HG03280 (cell line): ENCODE results near the gene NBL1.

ENCODE experiments used
- ATAC-seq: cut with Tn5 transposase; IDR thresholded peaks from one replicate; pipeline ENCODE4 v1.9.1; 2021; ENCODE audit warnings: mild to moderate bottlenecking, moderate library complexity; ENCODE audit not compliant: unreplicated experiment

NBL1 gene, protein sequence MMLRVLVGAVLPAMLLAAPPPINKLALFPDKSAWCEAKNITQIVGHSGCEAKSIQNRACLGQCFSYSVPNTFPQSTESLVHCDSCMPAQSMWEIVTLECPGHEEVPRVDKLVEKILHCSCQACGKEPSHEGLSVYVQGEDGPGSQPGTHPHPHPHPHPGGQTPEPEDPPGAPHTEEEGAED

GRCh38 chr1:19643602-19644394 is at the start of gene NBL1:
TSS of gene NBL1 (plus strand) at chr1:19644311. CDS start at chr1:19655031, 10,720 bp downstream.
- peak; percentile 49 for ATAC-seq

DNA sequence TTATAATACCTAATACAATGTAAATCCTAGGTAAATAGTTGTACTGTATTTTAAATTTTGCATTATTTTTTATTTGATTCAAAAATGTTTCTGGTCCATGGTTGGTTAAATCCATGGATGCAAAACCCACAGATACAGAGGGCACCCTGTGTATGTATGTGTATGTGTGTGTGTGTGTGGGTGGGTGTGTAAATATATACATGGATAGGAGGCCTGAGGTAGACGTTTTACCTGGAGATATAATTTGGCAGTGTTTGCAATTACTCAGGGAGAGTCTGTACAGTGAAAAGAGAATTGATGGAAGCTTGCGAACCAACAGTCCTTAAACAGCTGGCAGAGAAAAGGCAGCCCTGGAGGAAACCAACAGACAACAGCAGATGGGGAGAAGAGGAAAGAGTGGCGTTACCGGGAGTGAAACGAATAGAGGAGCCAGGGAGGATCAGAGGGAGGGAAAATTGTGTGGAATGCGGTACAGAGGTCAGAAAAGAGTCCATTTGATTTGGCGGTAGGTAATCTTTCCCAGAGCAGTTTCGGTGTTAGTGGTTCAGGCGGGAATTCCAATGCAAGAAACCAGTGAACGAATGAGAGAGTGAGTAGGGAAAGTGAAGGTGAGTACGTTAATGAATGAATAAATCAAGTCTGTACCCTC is 47.9 kb upstream of the NBL1 start:
- ATAC-seq, result no peak

DNA sequence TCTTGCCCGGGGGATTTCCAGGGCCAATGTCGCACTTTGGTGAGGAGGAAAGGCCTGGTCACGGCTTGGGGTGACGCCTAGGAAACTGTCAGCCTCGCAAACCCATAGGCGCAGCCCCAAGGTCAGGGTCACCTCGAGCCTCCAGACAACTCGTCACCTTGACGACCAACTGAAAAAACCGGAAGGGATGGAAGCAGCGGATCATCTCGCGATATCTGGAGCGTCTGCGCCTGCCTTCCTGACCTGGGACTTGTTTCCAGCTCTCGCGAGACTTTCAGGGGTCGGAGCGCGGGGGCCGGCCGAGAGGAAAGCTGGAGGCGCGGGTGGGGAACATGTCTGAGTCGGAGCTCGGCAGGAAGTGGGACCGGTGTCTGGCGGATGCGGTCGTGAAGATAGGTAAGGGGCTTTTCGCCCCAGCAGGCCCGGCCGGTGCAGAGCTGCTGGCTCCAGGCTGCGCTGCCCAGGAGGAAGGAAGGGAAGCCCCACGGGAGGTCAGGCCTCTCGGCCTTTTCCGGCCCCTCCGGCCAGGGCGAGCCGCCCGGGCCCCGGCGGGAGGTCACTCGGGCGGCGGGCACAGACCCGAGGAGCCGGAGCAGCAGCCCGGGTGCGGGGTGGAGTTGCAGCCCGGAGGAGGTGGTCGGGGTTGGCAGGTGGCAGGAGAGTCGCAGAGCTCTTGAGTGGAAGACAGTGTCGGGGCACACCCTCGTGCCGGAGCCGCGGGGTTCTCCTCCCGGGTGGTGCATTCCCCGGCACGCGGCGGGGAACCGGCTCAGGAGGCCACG is 47.2 kb upstream of the NBL1 start:
- ATAC-seq, result peak; percentile 90

DNA sequence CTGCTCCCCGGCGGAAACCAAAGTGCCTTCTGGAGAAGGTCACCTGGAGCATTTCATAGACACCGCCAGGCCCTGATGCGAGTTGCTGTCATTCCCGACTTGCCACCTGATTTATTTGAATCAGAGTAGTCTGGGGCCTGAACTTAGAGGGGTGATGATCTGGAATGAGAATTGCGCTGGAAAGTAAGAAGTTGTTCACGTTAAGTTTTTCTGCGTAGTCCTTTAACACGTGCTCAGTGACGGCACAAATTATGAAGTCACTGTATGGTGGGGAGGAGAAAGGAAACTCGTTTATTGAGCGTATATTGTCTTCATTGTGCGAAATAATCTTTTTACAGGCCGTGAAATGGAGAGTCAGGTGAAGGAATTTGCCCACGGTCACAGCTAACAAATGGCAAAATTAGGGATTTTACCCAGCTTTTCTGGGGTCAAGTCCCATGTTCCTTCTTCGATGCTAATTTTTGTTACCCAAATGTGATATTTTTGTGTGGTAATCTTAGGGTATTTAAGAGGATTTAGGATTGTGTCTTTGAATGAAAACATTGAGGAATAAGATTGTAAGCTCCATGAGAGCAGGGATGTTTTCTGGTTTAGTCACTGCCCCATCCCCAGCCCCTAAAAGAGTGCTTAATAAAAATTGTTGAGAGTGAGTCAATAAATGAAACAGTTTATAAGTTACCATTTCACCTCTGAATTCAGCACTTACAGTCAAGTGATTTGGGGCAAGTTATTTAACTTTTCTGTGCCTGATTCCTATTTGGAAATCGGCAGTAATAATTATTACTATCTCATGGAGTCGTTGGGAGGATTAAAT is 46.4 kb upstream of the NBL1 start:
- no peak for ATAC-seq

DNA sequence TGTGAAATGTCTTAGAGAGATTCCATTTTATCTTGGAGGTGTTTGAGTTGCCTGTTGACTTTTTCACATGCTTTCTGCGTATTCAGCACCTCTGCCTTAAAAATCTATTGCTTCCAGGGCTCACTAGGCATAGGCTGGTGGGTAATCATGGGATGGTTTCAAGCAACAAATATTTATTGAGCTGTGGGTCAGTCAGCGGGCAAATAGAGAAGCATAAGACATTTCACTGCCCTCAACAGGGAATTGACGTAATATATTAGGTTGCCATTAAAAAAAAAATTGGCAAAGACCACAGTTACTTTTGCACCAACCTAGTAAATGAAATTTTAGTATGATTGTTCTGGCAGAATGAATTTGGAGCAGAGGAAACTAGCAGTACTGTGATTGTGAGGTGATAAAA is 44.3 kb upstream of the NBL1 start:
- ATAC-seq, result no peak

GRCh38 chr1:19602486-19602885 is 41.6 kb upstream of the NBL1 start:
- no peak for ATAC-seq

DNA sequence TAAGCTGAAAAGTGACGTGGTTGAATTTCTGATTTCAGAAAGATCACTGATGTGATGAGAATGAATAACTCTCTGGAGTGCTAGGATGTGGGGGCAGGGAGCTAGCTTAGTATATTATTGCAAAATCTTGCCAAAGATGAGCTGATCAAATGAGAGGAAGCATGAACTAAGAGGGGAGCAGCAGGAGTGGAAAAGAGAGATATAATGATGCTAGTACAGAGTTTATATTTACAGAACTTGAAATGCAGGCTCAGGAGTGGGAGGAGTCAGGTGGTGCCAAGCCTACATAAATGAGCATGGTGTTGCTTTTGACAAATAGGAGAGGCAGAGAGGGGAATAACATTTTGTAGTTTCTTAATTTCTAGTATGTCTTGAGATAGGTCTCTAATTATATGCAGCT is 38.1 kb upstream of the NBL1 start:
- no peak for ATAC-seq

DNA sequence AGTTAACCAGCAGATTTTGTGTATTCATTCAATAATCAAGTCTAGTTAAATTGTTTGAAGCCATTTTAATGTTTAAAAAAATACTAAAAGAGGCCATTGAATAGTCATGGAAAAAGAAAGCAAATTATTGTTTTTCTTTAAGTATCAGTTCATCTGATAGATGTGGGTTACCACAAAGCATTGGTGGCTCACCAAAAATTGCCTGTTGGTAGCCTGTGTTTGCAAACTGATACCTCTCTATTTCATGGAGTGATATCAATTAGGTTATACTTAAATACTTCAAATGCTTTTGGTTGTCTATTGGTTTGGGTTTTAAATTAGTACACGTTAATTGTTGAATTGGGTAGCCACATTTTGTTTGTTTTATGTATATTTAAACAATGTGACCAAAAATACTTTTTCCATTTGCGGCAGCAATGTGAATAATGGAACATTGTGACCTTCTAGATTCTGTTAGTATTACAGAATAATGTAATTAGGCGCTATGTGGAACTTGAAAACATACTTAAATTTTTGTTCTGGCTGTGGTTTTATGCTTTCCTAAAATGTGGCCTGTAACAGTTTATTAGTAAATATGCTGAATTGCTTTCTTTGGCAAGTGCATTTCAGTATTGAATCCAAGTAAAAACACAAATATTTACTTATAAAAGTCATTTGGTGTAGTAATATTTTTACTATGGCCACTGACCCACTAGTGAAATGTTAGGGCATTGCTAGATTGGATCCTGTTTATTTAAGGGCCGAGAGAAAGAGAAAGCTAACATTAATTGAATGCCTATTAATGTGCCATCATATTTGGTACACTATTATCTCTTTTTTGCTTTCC is 37.1 kb upstream of the NBL1 start:
- ATAC-seq, result no peak

DNA sequence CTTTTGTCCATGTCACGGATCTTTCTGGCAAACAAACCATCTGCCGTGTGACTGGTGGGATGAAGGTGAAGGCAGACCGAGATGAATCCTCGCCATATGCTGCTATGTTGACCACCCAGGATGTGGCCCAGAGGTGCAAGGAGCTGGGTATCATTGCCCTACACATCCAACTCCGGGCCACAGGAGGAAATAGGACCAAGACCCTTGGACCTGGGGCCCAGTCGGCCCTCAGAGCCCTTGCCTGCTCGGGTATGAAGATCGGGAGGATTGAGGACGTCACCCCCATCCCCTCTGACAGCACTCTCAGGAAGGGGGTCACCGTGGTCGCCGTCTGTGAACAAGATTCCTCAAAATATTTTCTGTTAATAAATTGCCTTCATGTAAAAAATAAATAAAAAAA is 35.9 kb upstream of the NBL1 start:
- no peak for ATAC-seq

DNA sequence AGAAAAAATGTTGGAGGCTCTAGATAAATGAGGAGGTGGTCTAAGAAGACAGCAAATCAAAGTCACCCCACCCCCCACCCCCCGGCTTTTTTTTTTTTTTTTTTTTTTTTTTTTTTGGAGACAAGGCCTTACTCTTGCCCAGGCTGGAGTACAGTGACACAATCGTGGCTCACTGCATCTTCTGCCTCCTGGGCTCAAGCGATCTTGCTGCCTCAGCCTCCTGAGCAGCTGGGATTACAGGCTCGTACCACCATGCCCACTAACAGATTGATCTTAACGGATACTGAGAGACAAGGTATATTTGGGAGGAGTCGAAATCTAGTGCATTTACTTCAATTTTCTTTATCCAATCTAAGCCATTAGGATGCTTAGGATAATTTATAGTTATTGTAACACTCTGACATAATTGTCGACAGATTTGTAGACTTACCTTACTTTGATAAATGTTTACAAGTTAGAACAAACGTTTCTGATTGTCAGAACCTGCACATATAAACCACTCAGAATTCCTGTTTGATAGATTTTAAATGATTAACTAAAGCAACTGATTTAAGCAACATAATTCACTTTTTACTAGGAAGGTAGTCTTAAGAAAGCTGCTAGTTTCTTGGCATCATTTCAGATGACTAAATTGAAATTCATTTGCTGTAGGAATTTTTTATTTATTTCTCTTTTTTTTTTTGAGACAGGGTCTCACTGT is 33.7 kb upstream of the NBL1 start:
- no peak for ATAC-seq

DNA sequence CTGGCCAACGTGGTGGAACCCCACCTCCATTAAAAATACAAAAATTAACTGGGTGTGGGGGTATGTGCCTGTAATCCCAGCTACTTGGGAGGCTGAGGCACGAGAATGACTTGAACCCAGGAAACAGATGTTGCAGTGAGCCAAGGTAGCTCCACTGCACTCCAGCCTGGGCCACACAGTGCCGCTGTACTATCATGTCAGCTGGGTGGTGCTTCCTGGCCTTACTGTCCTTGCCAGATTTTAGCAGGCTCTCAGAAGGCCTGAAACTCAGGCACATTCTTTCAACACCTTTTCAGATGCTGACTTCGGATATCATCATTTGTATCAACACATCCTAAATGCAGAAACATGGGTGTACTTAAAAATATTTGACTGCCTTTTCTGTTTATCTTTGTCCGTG is 31.6 kb upstream of the NBL1 start:
- ATAC-seq, result no peak

DNA sequence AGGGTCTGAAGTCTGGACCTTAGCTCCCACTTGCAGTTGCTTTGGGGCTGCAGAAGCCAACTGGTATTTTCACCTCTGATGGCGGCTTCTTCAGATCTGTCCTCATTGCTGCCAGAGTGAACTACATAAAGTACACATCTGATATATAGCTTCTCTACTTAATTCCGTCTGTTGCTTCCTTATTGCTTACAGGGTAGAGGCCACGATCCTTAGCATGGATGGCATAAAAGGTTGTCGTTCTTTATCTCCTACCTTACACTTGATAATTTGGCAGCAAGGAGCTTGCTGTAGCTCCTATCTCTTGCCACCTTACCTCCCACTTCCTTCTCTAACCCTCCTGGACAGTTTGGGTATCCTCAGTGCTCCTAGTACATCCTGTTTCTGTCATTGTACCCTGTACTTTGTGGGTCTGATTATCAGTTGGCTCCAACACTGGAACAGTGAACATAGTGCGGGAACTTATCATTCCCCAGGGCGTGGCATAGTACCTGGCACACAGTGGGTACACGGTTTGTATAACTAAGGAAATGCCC is 30.9 kb upstream of the NBL1 start:
- ATAC-seq, result no peak

DNA sequence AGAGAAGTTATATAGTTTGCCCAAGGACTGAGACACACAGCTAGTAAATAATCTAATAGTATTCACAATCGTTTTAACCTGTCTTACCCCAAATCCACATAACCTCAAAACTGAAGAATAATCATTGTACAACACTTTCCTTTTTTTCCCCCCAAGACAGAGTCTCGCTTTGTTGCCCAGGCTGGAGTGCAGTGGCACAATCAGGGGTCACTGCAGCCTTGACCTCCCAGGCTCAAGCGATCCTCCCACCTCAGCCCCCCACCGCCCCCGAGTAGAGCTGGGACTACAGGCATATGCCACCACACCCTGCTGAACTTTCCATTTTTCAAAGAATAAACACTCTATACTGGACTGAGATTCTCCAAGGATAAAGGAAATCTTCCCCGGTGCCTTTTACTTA is 28.7 kb upstream of the NBL1 start:
- no peak for ATAC-seq

- no peak for ATAC-seq
These were observed 27.6 kb upstream of the NBL1 start for GRCh38 chr1:19616489-19616888.

- ATAC-seq, result no peak
These were observed 26.7 kb upstream of the NBL1 start for GRCh38 chr1:19617376-19617775.

GRCh38 chr1:19618428-19618827 is 25.7 kb upstream of the NBL1 start:
- no peak for ATAC-seq

GRCh38 chr1:19619697-19620384 is 24.3 kb upstream of the NBL1 start:
- no peak for ATAC-seq

- ATAC-seq, result no peak
These were observed 23.3 kb upstream of the NBL1 start for GRCh38 chr1:19620786-19621185.
